Ascending aorta (tissue), 2 donors: Measurements from ENCODE around the gene ELAC2. TPM values are rescaled to one million over a fixed set of nuclear protein-coding genes. Genes with fewer than 3 reads are reported as not detected.

Source experiments
- DNase-seq, 2 donors: peaks; one replicate each; pipeline ENCODE4 v3.0.0-alpha.2; 2019; ENCODE audit warnings: low spot score in 2 of 2
- H3K27ac ChIP-seq, 2 donors: fragments of 200-600 bp; sonication (generic); one replicate each; pipeline ENCODE4 v1.5.1; 2016 to 2017; ENCODE audit warnings: mild to moderate bottlenecking in 1 of 2
- H3K27me3 ChIP-seq: fragments of 200-600 bp; sonication (generic); one replicate; pipeline ENCODE4 v1.5.1; 2017
- H3K36me3 ChIP-seq, 2 donors: fragments of 200-600 bp; sonication (generic); one replicate each; pipeline ENCODE4 v1.5.1; 2016
- H3K4me1 ChIP-seq, 2 donors: fragments of 200-600 bp; sonication (generic); one replicate each; pipeline ENCODE4 v1.5.1; 2016 to 2017; ENCODE audit warnings: mild to moderate bottlenecking in 1 of 2
- H3K4me3 ChIP-seq, 2 donors: fragments of 200-600 bp; sonication (generic); one replicate each; pipeline ENCODE4 v1.5.1; 2016 to 2017; ENCODE audit warnings: mild to moderate bottlenecking in 1 of 2
- H3K9me3 ChIP-seq, 2 donors: fragments of 200-600 bp; sonication (generic); one replicate each; pipeline ENCODE4 v1.5.1; 2016
- intact Hi-C: fragments of 100-400 bp; cut with DNase I; formaldehyde crosslinking; loops from one replicate; pipeline ENCODE4 v1.15.1; 2023
- total RNA-seq: library from RNA; depleted of rRNA; stranded (reverse); fragments of >200 nt; gene quantifications from one replicate; pipeline ENCODE4 v1.1.0, GENCODE V29; 2016
- TF ChIP-seq, protein P1 (sequence below), 3 experiments: fragments of 200-600 bp in 2 of 3; fragments of 450-650 bp in 1 of 3; sonication (generic) in 2 of 3; IDR thresholded peaks; one replicate each; pipeline ENCODE4 v1.5.1; 2016 to 2019; ENCODE audit warnings: antibody characterized with exemption in 3 of 3, mild to moderate bottlenecking in 1 of 3, moderate library complexity in 1 of 3

ELAC2 gene
- total RNA-seq, 1 donor from 2014 or later: 190 TPM

DNA sequence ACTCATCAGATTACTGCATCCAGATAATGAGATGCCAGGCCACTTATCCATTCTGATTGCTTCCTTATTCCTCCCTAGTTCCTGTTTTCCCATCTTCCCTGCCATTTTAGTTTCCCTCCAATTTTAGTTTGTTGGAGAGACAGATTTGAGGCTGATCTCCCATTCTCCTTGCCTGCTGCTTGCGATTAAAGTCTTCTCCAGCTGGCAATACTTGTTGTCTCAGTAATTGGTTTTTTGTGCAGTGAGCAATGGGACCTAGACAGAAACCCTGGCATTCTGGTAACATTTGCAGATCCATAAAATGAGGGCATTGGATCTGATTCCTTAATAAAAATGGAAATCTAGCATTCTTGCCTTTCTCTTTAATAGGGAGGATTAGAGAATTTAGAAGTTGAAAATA lies 17.6 kb upstream of the ELAC2 start:
- no peaks in the 10 kb centered on the region for H3K4me1 ChIP-seq

DNA sequence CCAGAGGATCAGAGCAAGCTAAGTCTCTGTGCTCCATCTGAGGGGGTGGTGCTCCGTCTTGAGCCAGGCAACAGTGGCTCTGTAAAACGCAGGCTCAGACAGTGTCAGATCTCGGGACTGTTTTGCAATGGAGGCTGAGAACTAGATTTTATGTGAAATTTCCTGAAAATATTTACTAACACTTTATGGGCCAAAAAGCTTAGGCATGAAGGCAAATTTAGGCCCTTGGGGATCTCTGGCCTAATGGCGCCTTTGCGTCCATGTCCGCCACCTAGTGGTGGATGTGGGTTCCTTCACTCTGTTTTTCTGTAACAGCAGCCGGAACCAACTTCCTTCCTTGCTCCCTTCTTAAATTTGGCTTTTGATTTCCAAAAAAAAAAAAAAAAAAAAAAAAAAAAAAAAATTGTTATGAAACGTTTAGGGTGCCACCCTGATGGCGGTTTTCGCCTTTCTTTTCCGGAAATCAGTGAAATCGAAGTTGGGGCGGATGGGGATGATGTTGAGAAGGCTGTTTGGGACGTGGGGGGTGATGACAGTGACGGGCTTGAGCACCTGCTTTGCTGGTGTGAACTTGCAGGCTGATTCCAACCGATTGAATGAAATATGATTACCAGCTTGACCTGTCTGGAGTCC lies 14.0 kb upstream of the ELAC2 start:
- Histone ChIP-seq H3K36me3 (no peaks in the 10 kb centered on the region), H3K4me3 (no peak overlapping the region), H3K4me1 (no peaks in the 10 kb centered on the region), H3K27me3 (no peaks in the 10 kb centered on the region), H3K9me3 (peaks cover 0 to 9% of the 10 kb centered on the region in 2 donors), H3K27ac (no peak overlapping the region)
- intact Hi-C loops: no loop called here
- DNase-seq: peak in 1 of 2 donors; percentile 70
- TF ChIP-seq, protein P1, sequence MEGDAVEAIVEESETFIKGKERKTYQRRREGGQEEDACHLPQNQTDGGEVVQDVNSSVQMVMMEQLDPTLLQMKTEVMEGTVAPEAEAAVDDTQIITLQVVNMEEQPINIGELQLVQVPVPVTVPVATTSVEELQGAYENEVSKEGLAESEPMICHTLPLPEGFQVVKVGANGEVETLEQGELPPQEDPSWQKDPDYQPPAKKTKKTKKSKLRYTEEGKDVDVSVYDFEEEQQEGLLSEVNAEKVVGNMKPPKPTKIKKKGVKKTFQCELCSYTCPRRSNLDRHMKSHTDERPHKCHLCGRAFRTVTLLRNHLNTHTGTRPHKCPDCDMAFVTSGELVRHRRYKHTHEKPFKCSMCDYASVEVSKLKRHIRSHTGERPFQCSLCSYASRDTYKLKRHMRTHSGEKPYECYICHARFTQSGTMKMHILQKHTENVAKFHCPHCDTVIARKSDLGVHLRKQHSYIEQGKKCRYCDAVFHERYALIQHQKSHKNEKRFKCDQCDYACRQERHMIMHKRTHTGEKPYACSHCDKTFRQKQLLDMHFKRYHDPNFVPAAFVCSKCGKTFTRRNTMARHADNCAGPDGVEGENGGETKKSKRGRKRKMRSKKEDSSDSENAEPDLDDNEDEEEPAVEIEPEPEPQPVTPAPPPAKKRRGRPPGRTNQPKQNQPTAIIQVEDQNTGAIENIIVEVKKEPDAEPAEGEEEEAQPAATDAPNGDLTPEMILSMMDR (IDR thresholded peaks at IDR 0.05): peak; percentile 18 to 63 (median 63)

More for the DNA sequence above, 17.6 kb upstream of the ELAC2 start:
- H3K9me3 ChIP-seq: peaks cover 0 to 9% of the 10 kb centered on the region in 2 donors
- no peak for DNase-seq
- TF ChIP-seq, protein P1 (IDR thresholded peaks at IDR 0.05): no peak
- no peaks in the 10 kb centered on the region for H3K27me3 ChIP-seq
- intact Hi-C loops: no loop called here
- no peak overlapping the region for H3K4me3 ChIP-seq
- H3K27ac ChIP-seq: no peak overlapping the region
- H3K36me3 ChIP-seq: no peaks in the 10 kb centered on the region

DNA sequence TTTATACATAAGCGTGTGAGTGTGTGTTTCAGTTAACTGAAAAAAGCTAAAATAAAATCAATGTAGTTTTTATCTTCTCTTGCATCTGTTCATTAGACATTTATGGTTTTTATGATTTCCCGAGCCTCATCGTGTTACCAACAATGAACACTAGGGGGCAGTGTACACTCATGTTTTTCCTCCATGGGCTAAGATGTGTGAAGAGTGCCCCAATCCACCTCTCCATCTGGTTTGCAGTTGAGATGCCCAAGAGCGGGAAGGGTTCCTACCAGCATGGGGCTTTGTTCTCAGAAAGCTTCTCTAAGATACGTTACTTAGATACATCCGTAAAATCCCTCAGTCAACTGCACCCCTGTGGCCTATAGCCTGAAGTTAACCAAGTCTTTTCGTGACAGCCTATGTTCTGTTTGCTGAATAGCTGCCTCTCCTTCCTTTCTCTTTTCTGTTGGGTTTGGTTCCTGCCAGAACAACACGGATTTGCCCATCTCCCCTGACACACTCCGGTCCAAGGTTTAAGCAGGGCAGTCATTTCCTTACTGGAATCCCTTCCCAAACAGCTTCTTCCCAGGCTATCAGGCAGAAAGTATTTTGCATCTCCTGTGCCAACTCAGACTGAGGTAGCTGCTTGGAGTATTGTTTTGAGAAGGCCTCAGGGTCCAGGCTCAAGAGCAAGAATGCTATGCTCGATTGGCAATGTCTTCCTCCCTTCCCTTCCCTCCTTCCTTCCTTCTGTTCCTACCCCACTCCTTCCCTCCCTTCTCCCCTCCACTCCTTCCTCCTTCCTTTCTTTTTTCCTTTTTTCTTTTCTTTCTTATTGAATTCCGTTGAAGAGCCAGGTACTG lies 12.9 kb upstream of the ELAC2 start:
- peak in 1 of 2 donors; percentile 71 for DNase-seq
- TF ChIP-seq, protein P1 (IDR thresholded peaks at IDR 0.05): peak; percentile 51 to 79 (median 69)
- Histone ChIP-seq H3K36me3 (no peaks in the 10 kb centered on the region), H3K4me1 (no peaks in the 10 kb centered on the region), H3K9me3 (peaks cover 0 to 5% of the 10 kb centered on the region in 2 donors), H3K4me3 (no peak overlapping the region), H3K27me3 (no peaks in the 10 kb centered on the region), H3K27ac (no peak overlapping the region)
- intact Hi-C loops: no loop called here

DNA sequence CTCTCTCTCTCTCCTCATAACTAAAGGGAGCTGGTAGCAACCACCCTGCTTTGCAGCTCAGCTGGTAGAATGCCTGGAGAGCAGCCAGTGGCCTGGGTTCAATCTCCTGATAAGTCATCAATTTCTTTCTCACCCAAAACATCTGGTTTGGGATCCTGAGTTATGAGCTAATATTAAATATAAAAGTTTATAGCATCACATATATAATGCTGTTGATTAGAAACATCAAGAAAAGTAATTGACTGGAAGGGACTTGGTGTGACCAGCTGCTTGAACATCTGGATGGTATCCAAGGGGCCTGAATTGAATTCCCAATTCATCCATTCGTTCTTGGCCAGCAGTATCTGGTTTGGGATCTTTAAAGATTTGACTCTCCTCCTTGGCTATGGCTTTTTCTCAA lies 12.2 kb upstream of the ELAC2 start:
- no peaks in the 10 kb centered on the region for H3K9me3 ChIP-seq
- TF ChIP-seq, protein P1 (IDR thresholded peaks at IDR 0.05): no peak
- intact Hi-C loops: no loop called here
- no peak overlapping the region for H3K27ac ChIP-seq
- DNase-seq: no peak
- no peaks in the 10 kb centered on the region for H3K4me1 ChIP-seq
- no peak overlapping the region for H3K4me3 ChIP-seq
- no peaks in the 10 kb centered on the region for H3K36me3 ChIP-seq
- no peaks in the 10 kb centered on the region for H3K27me3 ChIP-seq

DNA sequence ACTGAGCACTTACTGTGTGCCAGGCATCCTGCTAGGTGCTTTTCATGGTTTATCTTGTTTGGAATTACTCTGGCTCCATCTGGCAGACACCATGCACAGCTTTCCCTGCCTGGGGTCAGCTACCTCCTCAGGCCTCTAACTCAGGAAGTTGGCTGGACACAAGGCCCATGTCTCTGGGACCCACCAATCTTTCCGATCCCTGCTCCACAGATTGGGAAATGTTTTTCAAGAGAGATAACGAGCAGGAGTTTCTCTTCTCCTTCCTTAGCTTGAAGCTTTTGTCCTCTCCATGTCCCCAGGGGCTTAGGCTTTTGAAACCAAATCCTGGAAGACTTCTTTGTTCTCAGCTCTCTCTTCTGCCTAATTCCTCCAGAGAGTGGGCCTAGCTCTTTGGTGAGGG lies 11.5 kb upstream of the ELAC2 start:
- intact Hi-C loops: loop anchor here (10.0 kb wide), 1 partner anchor 65 kb away; no protein-coding TSS in a partner anchor
- H3K27ac ChIP-seq: no peak overlapping the region
- H3K9me3 ChIP-seq: no peaks in the 10 kb centered on the region
- peaks cover 0 to under 1% of the 10 kb centered on the region in 2 donors for H3K4me1 ChIP-seq
- DNase-seq: no peak
- no peak overlapping the region for H3K4me3 ChIP-seq
- TF ChIP-seq, protein P1 (IDR thresholded peaks at IDR 0.05): no peak
- no peaks in the 10 kb centered on the region for H3K36me3 ChIP-seq
- no peaks in the 10 kb centered on the region for H3K27me3 ChIP-seq
